Measurements from ENCODE around the gene NAA60.
A peak's percentile ranks its signal among the peaks of the same experiment; 100 is the strongest.

Gene NAA60

DNA sequence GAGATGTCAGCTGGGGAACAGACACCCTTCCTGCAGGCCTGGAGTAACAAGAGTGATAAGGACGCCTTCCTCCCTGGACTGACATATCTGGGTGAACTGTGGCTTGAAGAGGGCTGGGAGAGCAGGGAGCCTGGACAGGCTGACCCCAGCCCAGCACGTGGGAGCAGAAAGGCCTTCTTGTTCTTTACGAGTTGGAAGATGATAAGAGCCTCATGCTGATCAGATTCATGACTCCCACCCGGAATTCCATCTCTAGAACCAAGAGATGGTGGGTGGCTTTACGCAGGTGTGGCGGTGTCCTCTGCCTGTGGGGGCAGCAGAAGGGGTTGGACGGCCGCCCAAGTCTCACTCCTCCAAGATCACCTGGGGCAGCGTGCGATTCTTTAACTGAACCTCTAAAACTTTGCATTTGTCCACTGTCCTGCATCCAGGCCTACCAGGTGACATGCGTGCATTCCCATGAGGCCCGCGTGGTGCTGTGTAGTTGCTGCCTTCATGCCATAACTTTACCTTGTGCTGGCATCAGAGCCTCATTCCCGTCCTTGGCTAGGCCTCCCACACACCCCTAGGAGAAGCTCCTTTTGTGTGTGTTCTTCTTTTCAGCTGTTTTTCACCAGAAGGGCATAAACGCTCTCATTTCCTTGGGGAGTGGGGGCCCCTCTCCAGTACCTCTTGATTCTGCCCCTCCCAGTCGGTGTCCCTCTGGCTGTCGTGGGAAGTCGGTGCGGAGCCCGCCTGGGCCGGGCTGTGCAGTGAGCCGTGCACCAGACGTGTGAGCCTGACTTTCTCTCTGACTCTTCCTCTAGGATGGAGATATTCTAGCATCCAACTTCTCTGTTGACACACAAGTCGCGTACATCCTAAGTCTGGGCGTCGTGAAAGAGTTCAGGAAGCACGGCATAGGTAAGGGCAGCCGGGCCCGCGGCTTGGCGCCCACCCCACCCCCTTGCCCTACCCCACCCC is 38.5 kb downstream of the NAA60 start:
- no peak overlapping the region for H3K4me3 ChIP-seq (ENCODE audit: low read depth, low read length)

DNA sequence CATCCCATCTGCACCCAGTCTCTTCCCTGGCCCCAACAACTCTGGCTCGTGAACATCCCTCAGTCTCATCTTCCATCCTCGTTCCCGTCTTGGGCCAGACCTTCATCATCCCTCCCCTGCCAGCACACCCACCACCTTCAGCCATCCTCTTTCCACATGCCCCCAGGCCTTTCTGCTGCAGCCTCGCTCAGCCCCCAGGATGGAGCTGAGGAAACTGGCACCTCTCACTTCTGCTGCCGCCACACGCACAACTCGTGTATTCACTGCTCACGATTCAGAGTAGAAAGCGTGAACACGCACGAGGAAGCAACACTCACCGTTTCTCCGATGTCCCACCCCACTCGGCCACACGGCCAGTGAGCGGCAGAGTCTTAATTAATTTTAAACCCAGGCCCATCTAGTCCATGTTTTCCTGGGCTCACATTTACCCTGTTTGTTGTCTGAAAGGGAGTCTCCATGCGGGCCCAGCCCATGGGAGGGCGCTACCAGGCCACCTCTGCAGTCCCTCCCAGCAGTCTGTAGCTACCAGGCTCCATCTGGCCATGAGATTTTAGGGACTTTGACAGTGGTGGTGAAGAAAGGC is 39.3 kb downstream of the NAA60 start:
- no peak overlapping the region for H3K4me3 ChIP-seq (ENCODE audit: low read depth, low read length)

DNA sequence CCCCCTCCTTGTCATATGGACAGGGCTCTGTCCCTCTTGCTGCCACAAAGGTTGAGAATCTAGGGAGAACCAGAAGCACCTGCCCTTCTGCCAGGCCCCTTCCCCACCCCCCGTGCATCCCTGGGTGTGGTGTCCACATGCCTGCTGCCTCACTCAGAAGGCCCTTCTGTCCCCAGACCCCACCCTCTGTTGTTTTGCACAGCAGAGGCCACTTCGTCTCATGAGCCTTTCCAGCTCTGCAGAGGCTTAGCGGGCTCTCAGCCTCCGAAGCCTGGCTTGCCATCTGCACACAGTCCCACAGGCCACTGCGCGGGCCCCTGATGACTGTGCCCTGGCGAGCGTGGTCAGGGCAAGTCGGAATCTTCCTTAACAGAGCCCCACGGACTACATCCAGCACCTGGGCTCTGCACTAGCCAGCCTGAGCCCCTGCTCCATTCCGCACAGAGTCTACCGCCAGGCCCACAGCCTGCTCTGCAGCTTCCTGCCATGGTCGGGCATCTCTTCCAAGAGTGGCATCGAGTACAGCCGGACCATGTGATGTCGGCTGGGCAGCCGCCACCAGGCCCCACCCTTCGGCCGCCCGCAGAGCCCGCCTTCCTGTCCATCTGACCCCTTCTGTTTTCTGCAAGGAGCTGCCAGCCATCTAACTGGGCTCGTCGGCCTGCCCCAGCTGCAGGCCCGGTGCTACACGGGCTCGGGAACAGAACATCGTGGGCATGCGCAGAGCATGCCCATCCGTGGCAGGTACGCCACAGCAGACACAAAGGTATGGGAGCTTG is 41.0 kb downstream of the NAA60 start:
- H3K4me3 ChIP-seq (ENCODE audit: low read depth, low read length) = no peak overlapping the region

DNA sequence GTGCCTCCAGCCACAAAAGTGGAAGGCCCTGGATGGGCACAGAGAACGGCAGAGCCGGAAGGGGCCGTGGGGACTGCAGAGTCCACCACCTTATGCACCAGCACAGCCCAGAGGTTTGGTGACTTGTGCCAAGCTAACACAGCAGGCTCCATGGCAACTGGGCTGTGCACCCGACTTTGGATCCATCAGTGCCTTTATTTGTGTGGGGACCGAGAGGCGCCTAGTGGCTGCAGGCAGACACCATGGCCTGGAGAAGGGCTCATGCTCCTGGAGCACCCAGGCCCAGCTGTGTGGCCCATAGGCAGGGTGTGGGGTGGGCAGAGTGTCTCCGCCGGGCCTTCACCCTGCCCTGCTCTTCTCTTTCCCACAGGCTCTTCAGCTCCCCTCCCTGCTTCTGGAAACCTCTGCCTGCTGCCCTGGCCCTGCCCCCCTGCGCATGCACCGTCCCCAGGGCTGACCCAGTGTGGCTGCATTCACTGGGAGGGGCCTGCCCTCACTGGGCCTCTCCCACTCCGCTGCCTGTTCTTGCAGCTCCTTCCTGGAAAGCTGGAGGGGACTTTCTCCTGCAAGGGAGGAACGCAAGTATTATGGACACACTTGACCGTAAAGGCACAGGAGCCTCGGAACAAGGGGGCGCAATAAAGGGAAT is 41.7 kb downstream of the NAA60 start:
- H3K4me3 ChIP-seq (ENCODE audit: low read depth, low read length) = no peak overlapping the region

DNA sequence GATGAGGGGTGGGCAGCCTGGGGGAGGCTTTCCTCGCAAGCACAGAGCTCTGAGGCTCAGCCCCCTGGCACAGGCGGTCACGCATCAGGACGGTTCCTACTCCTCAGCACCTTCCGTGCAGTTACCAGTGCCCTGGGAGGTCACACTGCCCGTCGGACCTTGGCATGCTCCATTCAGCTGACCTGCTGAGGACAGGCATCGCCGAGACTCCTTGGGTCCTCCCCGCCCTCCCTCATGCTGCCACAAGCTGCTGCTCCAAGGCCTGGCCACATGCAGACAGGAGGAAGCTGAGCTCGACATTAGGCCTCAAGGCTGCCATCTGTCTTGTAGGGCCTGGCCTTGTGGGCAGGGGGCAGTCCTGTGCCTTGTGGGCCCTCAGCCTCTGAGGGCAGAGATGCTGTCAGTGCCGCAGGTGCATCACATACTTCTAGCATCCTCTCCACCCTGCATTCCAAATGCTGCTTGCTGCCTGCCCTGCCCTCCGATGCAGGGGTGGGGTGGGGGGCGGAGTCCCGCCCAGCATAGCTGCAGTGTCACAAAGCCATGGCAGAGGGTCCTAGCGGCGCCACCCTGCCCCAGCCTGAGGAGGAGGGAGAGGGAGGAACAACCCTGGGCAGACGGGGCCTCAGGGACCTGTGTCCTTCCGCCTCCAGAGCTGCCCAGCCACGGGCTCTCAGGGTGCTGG is 42.5 kb downstream of the NAA60 start:
- no peak overlapping the region for H3K4me3 ChIP-seq (ENCODE audit: low read depth, low read length)

DNA sequence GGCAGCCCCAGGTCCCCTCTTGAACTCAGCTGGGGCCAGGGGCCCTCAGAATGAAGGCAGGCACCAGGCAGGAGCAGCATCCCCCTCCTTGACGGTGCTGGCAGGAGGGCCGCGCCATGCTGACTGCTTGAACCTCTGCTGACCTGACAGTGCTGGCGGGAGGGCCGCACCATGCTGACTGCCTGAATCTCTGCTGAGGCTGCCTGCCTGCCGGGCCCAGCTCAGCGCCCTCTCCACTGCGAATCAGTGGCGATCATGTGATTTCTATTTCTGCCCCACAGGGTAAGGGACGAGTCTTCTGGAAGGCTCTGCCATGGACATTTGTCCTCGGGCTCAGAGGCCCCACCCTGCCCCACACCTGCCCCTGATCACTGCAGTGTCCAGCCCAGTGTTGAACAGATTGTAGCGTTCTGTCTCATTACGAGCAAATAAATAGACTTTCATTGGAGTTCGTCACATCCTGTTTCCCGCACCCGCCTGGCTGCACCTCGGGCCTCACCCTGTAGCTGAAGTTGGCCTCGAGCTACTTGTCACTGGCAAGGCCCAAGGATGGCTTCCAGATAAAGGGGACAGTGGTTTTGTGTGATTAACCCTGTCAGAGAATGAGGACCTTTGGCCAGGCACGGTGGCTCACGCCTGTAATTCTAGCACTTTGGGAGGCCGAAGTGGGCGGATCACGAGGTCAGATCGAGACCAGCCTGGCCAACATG is 43.2 kb downstream of the NAA60 start:
- no peak overlapping the region for H3K4me3 ChIP-seq (ENCODE audit: low read depth, low read length)

DNA sequence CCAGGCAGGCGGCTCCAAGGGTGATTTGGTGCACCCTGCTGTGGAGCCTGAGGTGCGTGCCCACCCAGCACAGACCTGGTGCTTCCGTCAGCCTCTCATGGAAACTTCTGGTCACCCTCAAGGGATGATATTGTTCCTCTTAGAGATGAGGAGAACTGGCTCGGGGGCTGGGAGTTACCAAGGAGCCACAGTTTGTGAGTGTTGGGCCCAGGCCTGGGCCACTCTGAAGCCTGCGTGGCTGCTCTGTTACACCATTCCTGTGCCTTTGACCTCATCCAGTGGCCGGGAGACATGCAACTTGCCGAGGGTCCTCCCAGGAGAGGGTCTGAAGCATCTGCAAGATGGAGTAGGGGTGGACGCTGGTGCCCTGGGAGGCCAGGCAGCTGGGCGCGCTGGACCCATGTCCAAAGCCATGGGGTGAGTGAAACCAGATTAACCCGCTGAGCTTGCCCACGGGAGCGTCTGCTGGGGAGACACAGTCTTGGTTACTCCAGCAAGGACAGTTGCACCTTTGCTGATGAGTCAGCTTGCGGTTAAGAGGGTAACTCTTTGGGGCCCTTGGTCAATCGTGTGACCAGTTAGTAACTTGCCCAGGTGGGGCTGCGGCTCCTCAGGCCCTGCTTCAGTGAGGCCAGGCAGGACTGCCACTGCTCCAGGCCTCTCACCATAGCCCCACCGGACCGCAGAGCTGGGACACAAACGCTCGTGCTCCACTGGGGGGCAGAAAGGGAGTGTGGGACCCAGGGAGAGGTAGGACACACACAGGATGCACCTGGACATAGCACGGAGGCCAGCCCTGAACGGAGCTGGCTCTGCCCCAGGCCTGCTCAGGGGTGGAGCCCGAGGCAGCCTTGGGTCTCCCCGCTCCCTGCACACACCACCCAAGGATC is 44.3 kb downstream of the NAA60 start:
- H3K4me3 ChIP-seq (ENCODE audit: low read depth, low read length) = no peak overlapping the region

DNA sequence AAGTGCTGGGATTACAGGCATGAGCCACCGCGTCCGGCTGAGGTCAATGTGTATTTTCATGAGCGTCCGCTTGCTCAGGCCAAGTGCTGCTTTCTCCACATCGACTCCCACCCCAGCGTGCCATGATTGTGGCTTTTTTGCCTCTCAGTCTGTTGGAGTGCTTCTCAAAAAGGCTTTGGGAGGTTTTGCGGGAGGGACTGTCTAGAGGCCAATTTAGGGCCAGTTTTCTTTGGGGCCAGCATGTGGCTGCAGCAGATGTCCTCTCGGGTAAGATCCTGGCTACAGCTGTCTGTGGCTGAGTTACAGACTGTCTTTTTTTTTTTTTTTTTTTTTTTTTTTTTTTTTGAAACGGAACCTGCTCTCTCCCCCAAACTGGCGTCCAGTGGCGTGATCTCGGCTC is 45.3 kb downstream of the NAA60 start:
- H3K4me3 ChIP-seq (ENCODE audit: low read depth, low read length) = no peak overlapping the region

DNA sequence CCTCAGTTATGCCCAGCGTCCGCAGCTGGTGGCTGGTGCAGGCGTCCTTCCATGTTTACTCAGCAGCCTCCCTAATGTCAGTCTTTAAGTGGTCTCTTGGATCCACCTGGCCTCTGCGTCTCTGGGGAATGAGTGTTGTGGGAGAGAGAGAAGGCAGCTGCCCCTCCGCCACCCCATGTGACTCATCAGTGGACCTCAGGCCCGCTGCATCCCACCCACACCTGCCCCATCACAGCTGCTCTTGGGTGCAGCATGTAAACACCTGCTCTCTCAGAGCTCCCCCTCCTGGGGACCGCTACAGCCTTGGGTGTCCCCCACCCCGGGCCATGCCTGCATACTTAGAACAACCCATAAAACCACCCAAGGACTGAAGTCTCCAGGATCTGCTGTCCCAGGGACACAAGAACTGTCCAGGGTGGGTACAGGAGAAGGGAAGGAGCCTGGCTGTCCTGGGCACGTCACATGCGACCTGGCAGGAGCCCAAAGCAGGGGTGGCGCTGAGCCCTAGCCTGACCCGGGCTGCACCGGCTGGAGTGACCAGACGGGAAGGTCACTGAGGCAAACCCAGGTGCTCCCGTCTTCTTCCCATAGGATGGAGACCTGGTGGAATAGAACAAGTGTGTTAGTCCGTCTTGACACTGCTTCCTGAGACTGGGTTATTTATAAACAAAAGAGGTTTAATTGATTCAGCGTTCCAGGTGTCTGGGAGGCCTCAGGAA is 47.6 kb downstream of the NAA60 start:
- H3K4me3 ChIP-seq (ENCODE audit: low read depth, low read length) = no peak overlapping the region

DNA sequence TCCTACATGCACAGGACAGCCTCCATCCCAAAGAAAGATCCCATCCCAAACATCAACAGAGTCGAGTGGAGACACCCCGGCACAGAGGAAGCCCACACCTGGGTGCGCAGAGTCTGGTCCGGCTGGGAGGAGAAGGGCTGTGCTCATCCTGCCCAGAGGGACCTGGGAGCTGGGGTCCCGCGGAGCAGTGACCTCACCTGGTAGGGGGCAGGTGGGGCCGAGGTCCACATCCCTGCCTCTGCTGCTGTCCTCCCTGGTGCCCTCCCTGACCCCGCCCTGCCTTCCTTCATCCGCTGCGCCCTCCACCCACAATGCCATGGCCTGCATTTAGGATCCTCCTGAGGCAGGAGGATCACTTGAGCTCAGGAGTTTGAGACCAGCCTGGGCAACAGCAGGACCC is 48.9 kb downstream of the NAA60 start:
- H3K4me3 ChIP-seq (ENCODE audit: low read depth, low read length) = no peak overlapping the region

DNA sequence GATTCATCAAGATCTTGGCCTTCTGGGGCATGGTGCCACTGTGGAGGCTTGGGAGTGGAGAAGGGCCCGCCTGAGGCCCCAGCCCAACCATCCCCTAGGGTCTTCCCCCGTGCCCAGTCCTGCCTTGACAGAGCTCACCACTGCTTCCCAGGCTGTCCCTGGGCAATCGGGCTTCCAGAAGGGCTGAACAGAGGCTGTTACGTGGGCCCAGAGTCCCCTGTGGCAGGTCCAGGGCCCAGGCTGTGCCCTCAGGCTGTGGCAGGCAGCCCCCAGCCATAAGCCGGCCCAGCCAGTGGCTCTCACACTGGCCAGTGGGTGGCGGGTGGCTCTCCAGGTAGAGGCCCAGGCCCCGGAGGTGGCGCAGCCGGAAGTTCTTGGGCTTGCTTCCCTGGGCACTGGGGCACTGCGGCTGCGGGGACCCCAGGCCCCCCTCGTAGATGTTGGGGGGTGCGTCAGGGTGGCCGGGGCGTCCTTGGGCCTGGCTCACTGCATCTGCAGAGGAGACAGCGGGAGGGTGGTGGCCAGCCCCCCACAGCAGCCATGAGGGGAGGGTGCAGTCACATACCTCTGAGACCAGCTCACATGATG is 51.0 kb downstream of the NAA60 start:
- no peak overlapping the region for H3K4me3 ChIP-seq (ENCODE audit: low read depth, low read length)

DNA sequence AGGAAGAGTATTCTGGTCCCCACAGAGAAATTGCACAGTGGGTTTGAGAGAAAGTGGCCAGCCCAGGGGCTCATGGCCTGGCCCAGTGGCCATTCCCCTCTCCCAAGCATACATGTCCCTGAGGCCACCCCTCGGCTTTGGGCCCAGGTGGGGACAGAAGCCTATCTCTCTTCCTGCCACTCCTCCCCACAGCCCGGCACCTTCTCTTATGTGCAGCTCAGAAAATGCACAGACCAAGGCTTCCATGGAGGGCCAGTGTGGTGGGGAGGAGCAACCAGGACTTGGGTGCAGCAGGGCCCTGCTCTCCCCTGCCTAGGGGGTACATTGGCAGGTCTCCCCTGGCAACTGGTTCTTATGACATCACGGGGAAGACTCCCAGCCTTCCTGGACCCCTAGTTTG is 51.7 kb downstream of the NAA60 start, which contains the start of gene C16orf90:
Gene C16orf90, minus strand, starts transcription at position 314 of the 400 bp plus-strand sequence. Its CDS starts 68 bp downstream, at position 246.
- H3K4me3 ChIP-seq (ENCODE audit: low read depth, low read length) = no peak within 1 kb of the TSS

DNA sequence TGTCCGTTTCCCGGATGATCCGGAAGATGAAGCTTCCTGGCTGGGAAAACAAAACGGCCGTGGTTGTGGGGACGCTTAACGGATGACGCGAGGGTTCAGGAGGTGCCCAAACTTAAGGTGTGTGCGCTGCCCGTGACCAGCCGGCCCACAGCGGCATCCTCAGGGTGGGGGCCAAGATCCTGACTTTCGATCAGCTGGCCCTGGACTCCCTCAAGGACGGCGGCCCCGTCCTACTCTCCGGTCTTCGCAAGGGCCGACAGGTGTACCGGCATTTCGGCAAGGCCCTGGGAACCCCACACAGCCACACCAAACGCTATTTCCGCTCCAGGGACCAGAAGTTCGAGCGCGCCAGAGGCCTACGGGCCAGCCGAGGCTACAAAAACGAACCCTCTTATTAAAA is 52.9 kb downstream of the NAA60 start:
- no peak overlapping the region for H3K4me3 ChIP-seq (ENCODE audit: low read depth, low read length)

DNA sequence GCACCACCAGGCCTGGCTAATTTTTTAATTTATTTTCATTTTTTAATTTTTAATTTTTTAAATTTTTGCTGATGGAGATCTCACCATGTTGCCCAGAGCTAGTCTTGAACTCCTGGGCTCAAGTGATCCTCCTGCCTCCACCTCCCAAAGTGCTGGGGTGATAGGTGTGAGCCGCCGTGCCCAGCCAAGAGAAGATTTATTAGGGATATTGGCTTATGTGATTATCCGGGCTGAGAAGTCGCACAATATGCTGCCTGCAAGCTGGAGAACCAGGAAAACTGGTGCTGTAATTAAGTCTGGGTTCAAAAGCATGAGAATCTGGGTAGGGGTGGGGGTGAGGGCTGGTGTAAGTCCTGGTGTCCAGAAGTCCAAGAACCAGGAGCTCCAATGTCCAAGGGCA is 54.3 kb downstream of the NAA60 start:
- H3K4me3 ChIP-seq (ENCODE audit: low read depth, low read length) = no peak overlapping the region

DNA sequence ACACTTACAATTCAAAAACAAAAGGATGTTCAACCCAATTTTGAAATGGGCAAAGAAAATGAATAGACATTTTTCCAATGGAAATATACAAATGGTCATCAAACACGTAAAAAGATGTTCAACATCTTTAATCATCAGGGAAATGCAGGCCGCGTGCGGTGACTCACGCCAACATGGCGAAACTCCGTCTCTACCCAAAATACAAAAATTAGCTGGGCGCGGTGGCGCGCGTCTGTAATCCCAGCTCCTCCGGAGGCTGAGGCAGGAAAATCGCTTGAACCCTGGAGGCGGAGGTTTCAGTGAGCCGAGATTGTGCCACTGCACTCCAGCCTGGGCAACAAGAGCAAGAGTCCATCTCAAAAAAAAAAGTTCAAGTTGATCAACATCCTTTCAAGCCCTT is 55.5 kb downstream of the NAA60 start:
- H3K4me3 ChIP-seq (ENCODE audit: low read depth, low read length) = no peak overlapping the region

DNA sequence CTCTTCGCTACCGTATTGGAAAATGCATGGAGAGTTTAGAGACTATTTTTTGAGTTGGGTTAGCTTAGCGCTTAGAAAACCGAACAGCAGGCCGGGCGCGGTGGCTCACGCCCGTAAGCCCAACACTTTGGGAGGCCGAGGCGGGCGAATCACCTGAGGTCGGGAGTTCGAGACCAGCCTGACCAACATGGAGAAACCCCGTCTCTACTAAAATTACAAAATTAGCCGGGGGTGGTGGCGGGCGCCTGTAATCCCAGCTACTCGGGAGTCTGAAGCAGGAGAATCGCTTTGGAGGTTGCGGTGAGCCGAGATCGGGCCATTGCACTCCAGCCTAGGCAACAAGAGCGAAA is 57.9 kb downstream of the NAA60 start:
- peak overlapping the region; percentile 87 for H3K4me3 ChIP-seq (ENCODE audit: low read depth, low read length)

DNA sequence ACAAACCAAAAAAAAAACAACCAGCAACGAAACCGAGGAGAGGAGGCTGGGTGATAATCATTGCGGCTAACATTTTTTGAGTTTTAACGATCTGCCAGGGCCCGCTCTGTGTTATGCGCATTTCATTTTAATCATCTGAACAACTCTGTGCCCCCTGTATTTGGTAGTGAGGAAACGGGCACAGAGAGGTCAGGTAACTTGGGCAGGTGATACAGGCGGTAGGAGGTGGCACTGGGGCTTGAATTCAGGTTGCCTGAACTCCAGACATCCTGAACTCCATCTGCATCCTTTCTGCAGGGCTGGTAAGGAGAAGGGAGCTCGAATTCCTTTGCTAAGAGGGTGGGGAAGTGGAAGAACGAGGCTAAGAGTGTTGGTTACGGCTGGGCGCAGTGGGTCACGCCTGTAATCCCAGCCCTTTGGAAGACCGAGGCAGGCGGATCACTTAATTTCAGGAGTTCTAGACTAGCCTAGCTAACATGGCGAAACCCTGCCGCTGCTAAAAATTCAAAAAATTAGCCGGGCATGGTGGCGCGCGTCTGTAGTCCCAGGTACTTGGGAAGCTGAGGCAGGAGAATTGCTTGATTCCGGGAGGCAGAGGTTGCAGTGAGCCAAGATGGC is 58.4 kb downstream of the NAA60 start:
- H3K4me3 ChIP-seq (ENCODE audit: low read depth, low read length) = peak overlapping the region; percentile 87

DNA sequence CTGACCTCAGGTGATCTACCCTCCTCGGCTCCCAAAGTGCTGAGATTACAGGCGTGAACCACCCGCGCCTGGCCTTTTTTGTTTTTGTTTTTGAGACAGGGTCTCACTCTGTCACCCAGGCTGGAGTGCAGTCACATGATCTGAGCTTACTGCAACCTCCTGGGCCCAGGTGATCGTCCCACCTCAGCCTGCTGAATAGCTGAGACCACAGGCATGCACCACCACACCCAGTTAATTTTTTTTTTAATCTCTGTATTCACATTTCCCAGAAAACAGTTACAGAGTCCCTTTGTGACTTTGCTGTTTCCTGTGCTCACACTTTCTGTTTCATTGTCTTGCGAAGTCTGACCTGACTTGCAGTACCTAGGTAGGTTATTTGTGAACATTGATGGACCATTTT is 60.0 kb downstream of the NAA60 start:
- no peak overlapping the region for H3K4me3 ChIP-seq (ENCODE audit: low read depth, low read length)

Measured in iPS-11a (cell line).